ENCODE data around the gene SRL.

SRL gene

GRCh38 chr16:4194661-4195060 is 47.2 kb downstream of the SRL start:
- DNase-seq: peak; percentile 95

GRCh38 chr16:4193920-4194319 is 48.0 kb downstream of the SRL start:
- DNase-seq: peak; percentile 64

- no peak for DNase-seq
These were observed 49.7 kb downstream of the SRL start for GRCh38 chr16:4192206-4192605.

DNA sequence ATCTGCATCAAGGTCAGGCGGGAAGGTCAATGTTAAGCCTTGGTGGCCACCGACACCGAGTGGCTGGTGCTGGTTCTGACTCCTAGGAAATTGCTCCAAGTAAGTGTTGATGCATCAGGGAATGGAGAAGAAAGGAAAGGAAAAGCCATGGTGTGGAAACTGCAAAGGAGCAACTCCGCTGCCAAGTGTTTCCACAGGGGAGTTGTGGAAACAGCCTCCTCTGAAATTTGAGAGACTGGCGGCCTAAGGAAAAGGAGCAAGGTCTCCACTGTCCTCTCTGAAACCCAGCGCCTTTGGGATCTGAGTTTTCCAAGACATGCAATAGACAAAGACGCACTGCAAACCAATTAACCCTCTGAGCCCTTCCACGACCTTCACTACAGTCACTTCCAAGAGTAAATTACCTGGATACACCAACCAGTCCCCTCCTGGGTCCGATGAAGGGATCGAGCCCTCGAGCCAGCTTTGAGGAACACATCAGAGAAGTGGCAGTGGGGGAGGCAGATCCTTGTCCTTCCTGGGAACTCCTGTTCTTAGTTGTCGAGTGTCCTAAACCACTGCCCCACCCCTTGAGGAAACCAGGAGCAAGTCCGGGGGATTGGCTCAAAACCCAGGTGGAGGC is 51.1 kb downstream of the SRL start:
- DNase-seq: no peak

DNA sequence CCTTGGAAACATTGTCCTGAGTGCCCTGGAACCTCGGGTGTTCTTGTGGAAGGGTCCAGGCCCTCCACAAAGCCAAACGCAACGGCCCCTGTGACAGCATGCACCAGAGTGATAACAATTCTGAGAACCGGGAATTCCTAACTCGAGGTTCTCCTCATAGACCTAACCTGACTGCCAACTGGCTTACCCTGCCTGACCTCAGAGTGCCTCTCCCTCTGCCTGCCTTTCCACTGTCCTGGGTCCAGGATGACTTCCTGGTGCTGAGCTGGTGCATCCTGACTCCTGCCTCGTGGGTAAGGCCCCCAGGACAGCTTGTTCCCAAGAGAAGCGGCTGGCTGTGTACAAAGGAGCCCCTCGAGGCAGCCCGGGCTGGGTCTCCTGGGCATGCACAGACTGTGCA is 51.8 kb downstream of the SRL start:
- no peak for DNase-seq

DNA sequence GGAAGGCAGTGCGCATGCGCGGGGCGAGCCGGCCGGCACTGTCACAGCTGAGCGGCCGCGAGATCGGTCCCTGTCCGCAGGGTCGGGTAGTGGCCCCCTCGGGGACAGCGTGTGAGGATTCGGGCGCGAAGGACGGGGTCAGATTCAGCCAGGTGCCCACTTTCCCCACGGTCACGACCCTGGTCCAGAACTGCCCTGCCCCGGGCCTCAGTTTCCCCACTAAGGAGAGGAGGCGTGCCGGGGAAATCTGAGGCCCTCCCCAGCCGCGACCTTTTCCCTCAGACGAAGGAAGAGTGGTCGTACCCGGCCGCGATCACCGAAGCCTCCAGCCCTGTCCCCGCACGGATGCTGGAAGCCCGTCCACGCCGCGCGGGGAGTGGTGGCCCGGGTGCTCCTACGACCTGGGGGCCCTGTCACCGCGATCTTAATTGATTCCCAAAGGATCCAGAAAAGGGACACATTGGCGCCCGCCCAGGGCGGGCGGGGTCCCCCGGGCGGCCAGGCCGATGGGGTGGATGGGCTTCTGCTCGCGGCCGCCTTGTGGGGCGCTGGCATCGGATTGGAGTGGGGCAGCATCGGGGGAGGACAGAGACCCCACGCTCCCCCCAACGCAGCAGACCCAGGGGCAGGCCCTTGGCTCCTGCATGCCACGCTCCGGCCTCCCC is 57.7 kb downstream of the SRL start:
- no peak for DNase-seq

DNA sequence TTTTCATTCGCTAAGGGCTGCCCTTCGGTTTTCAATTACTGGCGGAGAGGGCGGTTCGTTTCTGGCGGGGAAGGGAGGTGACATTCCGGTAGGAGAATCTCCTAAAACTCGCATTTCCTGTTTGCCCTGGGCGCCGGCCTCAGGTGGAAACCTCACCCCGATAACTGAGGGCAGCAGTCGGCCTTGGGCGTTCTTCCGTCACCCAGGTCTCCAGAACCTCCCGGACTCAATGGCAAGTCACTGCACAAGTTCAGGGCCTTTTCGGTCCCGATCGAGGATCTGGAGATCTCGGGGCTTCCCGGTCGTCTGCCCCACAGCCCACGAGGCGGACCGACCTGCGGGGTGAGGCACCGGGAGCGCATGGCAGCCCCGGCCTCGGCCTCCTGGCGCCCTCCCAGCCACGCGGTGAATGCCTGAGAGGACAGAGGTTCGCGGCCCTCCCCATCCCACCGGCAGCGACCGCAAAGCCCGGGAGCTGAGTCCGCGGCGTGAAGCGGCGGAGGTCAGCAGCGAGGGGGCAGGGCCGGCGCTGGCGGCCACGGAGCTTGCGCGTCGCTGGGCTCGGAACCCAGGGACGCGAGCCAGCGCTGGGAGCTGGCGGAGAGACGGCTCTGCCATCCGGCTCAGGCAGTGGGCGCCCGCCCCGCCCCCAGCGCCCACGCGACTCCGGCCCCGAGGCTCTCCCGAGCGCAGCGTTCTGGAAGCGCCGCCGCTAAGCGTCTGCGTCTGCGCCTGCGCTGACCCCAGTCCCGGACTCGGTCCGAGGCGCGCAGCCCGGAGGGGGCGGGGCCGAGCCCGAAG is 58.4 kb downstream of the SRL start:
- peak; percentile 86 for DNase-seq

DNA sequence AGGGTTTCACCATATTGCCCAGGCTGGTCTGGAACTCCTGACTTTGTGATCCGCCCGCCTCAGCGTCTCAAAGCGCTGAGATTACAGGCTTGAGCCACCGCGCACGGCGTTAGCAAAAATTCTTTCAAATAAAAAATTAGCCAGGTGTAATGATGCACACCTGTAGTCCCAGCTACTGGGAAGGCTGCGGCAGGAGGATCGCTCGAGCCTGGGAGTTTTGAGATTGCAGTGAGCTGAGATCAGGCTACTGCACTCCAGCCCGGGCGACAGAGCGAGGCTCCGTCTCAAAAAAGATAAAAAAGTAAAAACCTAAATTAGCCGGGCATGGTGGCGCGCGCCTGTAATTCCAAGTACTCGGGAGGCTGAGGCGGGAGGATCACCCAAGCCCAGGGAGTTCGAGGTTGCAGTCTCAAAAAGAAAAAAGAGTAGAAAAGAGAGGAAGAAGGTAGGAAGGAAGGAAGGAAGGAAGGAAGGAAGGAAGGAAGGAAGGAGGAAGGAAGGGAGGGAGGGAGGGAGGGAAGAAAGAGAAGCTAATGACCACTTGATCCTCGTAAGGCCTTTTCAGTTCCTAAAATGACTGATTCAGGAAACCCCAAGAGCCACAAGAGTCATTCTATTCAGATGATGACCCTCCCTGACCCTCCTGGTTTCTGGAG is 59.2 kb downstream of the SRL start:
- peak; percentile 98 for DNase-seq

DNA sequence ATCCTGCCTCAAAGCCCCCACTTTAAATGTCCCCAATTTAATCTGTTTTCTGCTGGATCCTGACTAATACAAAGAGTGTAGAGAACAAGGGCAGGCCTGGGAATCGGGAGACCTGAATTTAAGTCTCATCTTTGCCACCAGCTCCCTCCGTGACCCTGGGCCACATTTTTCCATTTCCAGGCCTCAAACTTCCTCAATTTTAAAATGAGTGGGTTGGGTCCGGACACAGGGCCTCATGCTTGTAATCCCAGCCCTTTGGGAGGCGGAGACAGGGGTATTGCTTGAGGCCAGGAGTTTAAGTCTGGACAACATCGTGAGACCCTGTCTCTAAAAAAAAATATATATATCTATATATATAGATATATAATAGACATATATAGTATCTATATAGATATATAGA is 61.4 kb downstream of the SRL start:
- peak; percentile 66 for DNase-seq

GRCh38 chr16:4179763-4180260 is 62.1 kb downstream of the SRL start:
- no peak for DNase-seq

- DNase-seq: peak; percentile 89
These were observed 62.9 kb downstream of the SRL start for GRCh38 chr16:4179020-4179419.

- DNase-seq: no peak
These were observed 63.3 kb downstream of the SRL start for GRCh38 chr16:4178468-4179010.

DNA sequence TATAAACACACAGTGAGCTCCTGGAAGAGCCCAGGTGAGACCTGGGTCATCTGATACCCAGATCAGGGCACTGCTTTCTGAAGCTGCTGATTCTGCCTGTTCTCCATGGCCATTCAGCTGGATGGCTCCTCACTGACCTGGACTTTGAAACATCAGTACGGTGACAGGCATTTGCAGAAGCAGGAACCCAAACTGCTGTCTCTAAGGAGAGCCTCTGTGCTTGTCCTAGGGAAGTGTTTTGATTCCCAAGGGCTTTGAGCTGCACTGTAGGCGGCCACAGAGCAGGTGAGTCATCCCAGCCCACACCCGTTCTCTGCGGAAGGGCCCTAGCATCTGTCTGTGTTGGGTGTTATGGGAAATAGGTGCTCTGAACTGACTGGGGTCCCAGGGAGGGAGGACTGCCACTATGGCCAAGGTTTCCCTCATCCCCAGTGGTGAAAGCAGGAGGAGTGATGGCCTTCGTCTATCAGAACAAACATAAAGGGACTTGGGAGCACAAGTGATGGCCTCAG is 64.9 kb downstream of the SRL start:
- DNase-seq: peak; percentile 71

DNA sequence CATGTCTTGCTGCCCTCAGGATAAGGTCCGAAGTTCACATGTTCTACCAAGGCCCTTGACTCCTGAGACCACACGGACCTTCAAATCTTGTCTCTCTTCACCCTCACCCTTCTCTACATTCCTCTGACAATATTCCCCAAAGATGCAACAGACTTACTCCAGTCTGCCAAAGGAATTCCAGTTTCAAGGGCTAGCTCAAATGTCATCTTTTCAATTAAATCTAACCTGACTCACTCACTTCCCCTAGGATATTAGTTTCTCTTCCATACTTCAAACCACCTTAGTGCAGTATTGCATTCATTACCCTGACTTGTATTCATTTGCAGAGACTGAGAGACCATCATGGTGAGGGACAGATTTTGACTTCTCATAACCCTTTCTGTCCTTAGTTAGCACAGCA is 66.0 kb downstream of the SRL start:
- DNase-seq: no peak

DNA sequence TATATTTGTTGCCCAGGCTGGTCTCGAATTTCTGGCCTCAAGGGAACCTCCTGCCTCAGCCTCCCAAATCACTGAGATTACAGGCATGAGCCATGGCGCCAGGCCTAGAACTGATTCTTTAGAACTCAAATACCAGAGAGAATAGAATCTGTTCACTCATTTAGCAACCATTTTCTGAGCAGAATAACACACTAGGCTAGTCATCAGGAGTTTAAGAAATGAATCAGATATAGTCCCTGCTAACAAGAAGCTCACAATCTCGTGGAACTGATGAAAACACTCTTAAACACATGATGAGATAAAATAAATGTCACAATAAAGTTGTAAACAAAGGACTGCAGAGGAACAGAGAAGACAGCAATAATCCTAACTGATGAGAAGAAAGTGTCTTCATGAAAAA is 69.8 kb downstream of the SRL start:
- DNase-seq: no peak

- DNase-seq: no peak
These were observed 72.5 kb downstream of the SRL start for GRCh38 chr16:4169415-4169814.

DNA sequence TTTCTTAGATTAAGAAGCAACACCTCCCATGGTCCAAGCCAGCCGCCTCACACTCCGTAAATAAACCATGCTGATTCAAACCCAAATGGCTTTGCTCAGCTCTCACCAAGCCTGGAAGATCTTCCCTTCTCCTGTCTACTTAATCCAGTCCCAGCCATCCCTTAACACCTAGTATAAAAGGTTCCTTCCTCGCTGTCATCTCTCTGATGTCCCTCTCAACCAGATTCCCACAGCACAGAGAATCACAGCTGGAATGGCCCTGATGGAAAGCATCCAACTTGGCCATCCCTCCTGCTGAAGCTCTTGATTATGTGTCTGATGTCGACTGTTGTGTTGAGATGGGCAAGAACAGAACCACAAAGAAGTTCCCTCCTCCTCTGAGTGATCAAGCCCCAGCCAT is 75.1 kb downstream of the SRL start:
- DNase-seq: no peak

- DNase-seq: peak; percentile 68
These were observed 81.0 kb downstream of the SRL start for GRCh38 chr16:4160658-4161430.

- peak; percentile 47 for DNase-seq
These were observed 82.2 kb downstream of the SRL start for GRCh38 chr16:4159726-4160125.

DNA sequence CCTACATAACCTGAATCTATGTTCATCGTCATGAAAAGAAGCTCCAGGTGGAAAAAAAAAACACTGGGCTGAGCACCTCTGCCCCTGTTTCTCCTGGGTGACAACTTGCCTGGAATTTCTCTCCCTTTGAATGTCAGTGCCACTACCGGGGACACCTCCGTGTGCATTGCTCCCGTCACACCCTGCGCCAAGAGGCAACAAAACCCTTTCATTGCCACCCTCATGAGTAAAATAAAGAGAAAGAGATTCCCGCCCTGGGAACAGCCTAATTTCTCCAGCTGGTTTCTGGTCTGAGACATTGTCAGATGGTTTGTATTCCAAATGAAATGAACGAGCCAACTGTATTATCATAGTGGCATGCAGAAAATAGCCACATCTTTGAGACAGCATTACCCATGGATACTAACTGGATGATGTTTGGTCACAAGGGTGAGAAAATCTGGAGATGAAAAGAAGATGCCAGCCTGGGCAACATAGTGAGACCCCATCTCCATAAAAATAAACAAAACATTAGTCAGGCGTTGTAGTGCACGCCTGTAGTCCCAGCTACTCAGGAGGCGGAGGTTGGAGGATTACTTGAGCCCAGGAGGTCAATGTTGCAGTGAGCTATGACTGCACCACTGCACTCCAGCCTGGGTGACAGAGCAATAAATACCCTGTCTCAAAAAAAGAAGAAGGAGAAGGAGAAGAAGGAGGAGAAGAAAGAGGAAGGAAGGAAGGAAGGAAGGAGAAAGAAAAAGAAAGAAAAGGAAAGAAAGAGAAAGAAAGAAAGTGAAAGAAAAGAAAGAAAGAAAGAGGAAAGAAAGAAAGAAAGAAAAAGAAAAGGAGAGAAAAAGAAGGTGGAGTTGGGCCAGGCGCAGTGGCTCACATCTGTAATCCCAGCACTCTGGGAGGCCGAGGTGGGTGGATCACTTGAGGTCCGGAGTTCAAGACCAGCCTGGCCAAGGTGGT is 83.5 kb downstream of the SRL start:
- DNase-seq: no peak

DNA sequence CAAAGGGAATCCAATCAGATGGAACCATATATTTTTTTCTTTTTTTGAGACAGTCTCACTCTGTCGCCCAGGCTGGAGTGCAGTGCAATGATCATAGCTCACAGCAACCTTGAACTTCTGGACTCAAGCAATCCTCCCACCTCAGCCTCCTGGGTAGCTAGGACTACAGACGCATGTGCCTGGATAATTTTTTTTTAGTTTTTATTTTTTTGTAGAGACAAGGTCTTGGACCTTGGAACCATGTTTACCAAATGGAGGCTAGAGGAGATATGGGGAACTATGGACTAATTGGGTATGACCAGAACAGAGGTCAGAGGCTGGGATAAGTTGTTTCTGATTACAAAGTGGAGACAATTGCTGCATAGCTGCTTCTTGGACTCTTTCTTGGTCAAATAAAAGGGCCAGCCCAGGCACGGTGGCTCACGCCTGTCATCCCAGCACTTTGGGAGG is 84.5 kb downstream of the SRL start:
- no peak for DNase-seq

Data from MV-4-11 (cell line).